GM19372 (cell line): ENCODE data around the gene C14orf180.
"Not testable (repeated sequence)": the region's sequence is repeated elsewhere in the genome, so short reads cannot be mapped to it uniquely, and the experiment has no call there.

Source experiments
- ATAC-seq: cut with Tn5 transposase; IDR thresholded peaks from one replicate; pipeline ENCODE4 v1.9.1; 2021; ENCODE audit warnings: mild to moderate bottlenecking, low read depth, moderate library complexity; ENCODE audit not compliant: unreplicated experiment

C14orf180 gene

GRCh38 chr14:104576232-104576969 is 3.2 kb upstream of the C14orf180 start:
- ATAC-seq: no peak

DNA sequence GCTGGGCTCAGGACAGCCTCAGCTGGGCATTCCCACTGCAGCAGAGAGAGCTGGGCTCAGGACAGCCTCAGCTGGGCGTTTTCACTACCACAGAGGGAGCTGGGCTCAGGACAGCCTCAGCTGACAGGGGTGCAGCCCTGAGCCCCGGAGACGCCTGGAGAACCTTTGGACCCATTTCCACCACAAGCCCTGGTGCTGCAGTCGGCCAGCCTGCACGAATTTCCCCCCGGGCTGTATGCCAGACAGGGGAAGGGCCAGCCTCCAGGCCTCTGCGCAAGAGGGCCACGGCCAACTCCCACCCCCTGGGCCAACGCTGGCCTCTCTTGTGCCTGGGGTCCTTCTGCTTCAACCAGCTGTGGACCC is 2.6 kb upstream of the C14orf180 start:
- no peak for ATAC-seq

- ATAC-seq: no peak
Observed at GRCh38 chr14:104577426-104577825, 2.1 kb upstream of the C14orf180 start.

DNA sequence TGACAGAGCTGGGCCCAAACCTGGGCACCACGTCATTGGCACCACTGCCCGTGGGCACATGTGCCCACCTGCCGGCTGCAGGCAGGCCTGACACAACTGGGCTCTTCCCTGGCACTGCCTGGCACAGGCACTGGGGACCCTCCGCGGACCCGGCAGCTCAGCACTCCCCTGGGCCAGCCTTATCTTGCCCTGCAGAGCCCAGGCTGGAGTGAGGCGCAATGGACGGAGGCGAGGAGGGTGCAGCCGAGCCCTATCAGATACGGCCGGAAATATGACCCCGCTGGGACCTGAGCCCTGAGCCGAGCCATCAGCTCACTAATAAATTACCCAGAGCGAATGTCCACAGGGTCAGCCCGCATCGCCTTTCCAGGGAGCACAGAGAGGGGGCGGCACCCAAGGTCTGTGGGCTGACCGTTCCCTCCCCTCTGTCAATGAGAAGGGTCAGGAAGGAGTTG is 1.7 kb upstream of the C14orf180 start:
- ATAC-seq: no peak

DNA sequence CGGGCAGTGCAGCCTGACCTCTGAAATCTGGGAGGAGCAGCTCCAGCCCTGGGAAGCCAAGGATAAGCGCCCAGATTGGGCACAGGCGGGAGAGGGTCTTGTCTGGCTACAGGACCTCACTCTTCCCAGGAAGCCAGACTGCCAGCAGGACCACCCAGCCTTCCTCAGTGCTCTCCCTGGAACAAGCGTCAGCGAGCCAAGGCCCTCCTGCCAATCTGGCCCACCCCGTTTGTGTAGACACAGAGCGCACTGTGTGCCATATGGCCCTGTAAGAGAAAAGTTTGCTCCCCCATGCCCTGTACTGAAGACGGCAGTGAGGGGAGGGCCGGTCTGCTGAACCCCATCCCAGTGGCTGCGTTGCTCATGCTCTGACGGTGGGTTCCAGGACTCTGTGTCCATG is 1.2 kb upstream of the C14orf180 start:
- ATAC-seq: no peak

GRCh38 chr14:104579939-104580338 is 375 bp downstream of the C14orf180 start:
- not testable (repeated sequence) for ATAC-seq

GRCh38 chr14:104580961-104581360 is 1.4 kb downstream of the C14orf180 start:
- ATAC-seq: no peak

DNA sequence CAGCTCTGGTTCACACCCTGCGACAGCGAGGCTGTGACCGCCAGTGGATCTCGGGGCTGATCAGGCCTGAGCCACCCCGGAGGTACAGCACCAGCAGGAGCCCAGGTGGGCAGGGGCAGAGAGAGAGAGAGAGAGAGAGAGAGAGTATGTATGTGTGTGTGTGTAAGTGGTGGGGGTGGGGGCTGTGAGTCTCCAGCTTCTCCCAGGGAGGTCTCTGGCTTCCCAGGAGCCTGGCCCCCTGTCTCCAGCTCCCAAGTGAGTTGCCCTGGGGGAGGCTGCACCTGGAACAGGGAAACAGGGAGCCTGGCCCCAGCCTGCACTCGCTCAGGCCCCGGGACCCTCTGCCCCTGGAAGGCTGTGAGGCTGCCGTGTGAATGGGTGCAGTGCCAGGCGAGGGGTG is 2.0 kb downstream of the C14orf180 start:
- no peak for ATAC-seq

DNA sequence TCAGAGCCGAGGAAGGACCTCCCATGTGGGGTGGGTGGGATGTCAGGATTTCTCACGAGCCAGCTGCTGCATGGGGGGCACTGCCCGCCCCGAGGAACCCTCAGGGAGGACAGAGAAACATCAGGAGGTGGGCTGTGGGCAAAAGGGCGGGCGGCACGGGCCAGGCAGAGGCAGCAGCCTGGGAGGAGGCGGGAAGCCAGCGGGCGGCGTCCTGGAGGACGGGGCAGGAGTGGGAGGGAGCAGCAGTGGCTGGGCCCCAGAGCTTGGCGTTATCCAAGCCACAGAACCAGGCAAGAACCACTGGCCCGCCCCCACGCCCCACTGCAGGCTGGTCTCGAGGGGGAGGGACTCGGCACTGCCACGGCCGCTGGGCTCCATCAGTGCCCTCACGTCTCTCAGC is 2.4 kb downstream of the C14orf180 start:
- no peak for ATAC-seq

- ATAC-seq: no peak
Observed at GRCh38 chr14:104582662-104583061, 3.1 kb downstream of the C14orf180 start.

DNA sequence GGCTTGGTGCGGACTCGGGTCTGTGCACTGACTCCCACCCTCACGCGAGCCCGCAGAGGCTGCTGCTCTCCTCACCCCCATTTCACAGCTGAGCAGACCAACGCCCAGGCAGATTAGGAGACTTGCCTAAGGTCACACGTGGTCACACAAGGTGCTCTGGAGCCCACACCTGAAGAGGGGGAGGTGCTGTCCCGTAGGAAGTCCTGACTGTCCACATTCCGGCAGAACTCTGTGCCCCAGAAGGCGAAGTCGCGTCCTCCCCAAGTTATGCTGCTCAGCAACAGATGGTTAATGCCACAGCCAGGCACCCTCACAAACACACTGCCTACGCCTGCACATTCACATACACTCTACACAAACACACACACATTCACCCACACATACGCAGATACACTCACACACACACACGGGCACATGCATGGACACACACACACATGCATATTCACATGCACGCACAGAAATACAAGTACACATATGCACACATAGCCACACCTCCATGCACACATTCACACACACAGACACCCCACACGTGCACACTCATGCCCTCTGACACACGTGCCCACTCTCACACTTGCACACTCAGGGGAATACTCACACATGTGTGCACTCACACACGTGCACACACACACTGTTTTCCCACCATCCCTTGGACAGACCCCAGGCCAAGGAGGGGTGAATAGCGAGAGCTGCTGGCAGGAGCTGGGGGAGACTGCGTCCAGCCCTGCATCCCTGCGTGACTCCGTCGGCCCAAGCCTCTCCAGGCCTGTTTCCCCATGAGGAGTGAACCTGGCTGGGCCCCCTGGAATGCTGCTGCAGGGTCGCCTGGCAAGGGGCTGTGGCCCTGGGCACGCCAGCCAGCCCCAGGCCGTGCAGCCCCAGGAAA is 4.1 kb downstream of the C14orf180 start:
- ATAC-seq: no peak

DNA sequence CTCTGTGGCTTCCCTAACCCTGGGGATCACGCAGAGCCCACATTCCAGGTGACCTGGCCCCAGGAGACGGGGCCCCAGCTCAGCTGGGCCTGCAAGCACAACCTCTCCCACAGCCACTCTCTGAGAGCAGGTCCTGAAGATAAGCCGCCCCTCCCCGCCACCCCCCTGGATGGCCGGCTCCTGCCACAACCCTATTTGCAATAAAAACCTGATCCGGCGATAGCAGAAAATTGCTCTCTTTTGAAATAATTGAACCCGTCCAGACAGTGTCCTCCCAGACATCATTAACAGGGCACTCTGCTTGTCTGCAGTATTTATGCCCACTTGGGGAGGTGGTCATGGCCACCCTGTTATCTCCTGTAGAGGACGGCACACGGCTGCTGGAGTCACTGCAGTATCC is 5.0 kb downstream of the C14orf180 start:
- no peak for ATAC-seq

- no peak for ATAC-seq
Observed at GRCh38 chr14:104585966-104586697, 6.6 kb downstream of the C14orf180 start.

GRCh38 chr14:104586832-104587620 is 7.5 kb downstream of the C14orf180 start:
- ATAC-seq: no peak

DNA sequence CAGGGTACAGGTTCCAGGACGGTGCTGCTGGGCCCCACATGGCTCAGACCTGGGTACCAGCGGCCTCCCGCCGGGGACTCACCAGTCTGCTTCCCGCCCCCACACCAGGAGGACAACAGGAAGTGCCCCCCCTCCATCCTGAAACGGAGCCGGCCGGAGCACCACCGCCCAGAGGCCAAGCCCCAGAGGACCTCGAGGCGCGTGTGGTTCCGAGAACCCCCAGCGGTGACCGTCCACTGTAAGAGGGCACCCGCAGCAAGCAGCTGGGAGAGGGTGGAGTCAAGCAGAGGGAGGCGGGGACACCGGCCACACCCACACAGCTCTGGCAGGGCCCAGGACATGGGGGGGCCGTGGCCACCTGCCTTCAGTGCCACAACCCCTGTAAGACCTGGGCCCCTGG is 8.1 kb downstream of the C14orf180 start:
- no peak for ATAC-seq

GRCh38 chr14:104588066-104588857 is 8.7 kb downstream of the C14orf180 start:
- ATAC-seq: no peak

DNA sequence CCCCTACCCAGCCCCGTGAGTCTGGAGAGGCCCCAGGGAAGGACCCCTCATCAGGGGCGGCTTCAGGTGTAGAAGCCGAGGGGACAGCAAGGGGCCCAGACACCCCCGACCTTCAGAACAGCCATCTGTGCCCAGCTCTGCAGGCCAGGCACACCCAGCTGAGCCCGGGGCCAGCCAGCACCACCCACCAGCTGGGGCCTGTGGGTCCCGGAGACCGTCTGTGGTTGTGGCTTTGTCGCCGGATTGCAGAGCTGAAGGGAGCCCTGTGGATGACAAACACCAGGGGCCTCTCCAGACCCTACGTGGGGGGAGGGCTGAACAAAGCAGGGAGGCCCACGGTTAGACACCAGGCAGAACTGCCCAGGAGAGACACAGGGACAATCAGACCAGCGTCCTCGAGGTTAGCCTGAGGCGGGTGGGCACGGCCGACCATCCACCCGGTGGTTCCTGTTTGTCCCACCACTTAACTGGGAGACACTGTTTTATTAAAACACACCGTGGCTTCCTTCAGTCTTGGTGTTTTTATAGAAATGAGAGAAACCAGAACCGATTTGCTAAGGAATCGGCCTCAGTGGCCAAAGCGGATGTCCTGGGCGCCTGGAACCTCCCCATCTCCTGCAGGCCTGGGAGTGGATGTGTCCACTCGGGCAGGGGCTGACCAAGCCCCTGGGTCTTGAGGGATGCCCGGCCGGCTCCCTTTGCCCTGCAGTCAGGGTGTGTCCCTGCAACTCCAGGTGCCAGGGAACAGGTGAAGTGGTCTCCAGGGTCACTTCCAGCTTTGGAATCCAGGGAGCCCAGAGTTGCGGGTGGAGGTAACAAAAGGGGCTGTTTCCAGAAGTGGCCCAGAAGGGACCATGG is 10.0 kb downstream of the C14orf180 start:
- ATAC-seq: no peak

DNA sequence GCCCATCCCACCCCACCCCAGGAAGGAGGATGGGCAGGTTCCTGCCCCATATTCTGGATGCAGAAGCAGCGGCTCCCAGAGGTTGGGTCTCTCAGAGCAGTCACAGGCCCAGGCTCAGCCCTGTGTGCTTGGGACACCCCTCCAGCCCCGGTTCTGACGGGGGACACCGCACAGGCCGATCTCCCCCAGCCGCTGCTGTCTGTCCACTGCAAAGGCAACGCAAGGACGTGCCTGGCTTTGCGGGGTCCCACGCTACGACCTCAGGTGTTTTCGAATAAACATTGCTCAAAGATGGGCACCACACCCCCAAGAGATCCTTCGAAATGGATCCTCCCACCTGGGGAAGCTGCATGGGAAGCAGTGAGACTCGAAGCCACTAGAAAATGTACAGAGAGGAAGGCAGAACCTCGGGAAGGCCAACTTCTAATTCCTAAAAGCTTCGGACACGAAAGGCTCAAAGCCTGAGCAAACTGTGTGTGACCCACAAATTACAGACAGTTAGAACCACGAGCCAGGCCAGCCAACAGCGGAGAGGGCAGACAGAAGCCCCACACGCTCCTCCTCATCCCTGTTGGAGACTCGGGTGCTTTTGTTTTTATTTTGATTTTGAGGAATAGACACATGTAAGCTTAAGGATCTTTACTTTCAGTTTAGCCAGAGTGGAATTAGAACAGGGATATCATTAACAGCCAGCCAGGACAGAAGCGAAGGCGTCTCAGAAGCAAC is 10.8 kb downstream of the C14orf180 start:
- no peak for ATAC-seq
